CD14-positive monocyte (primary cell): ENCODE data around the gene GRIK4. TPM values are rescaled to one million over a fixed set of nuclear protein-coding genes. Genes with fewer than 3 reads are reported as not detected.
A peak's percentile ranks its signal among the peaks of the same experiment; 100 is the strongest.

Experiments used
- DNase-seq, 3 donors: peaks; one replicate each; pipeline ENCODE4 v3.0.0-alpha.2; 2011 to 2022
- H2AFZ ChIP-seq: 2 replicates; pipeline ENCODE4 v1.6.0; 2012; ENCODE audit warnings: mild to moderate bottlenecking, low read depth, low read length, inconsistent platforms; ENCODE audit not compliant: insufficient read depth, poor library complexity, severe bottlenecking
- H3K27ac ChIP-seq, 2 donors: 1 replicate in 1 of 2; 2 replicates in 1 of 2; pipeline ENCODE4 v1.5.1; 2012 to 2013; ENCODE audit warnings: low read length in 2 of 2, control low read depth in 1 of 2, inconsistent platforms in 1 of 2, low read depth in 1 of 2, mild to moderate bottlenecking in 1 of 2
- H3K27me3 ChIP-seq, 2 donors: one replicate each; pipeline versions ENCODE4 v1.6.0 to v1.6.1; 2011 to 2013; ENCODE audit warnings: low read length in 2 of 2; ENCODE audit not compliant: control insufficient read depth in 2 of 2, insufficient read depth in 2 of 2
- H3K36me3 ChIP-seq, 2 donors: replicated peaks in 1 of 2; 1 replicate in 1 of 2; 2 replicates in 1 of 2; pipeline versions ENCODE4 v1.5.1 to v1.6.1; 2012 to 2013; ENCODE audit warnings: low read length in 2 of 2, control low read depth in 1 of 2, inconsistent platforms in 1 of 2, mild to moderate bottlenecking in 1 of 2; ENCODE audit not compliant: insufficient read depth in 2 of 2, control insufficient read depth in 1 of 2
- H3K4me1 ChIP-seq, 2 donors: 1 replicate in 1 of 2; 2 replicates in 1 of 2; pipeline versions ENCODE4 v1.5.1 to v1.6.1; 2012 to 2013; ENCODE audit warnings: low read length in 2 of 2, control low read depth in 1 of 2, inconsistent platforms in 1 of 2, mild to moderate bottlenecking in 1 of 2, moderate library complexity in 1 of 2; ENCODE audit not compliant: insufficient read depth in 2 of 2, control insufficient read depth in 1 of 2
- H3K4me2 ChIP-seq: replicated peaks from 2 replicates; pipeline ENCODE3; 2012; ENCODE audit warnings: low read length, moderate library complexity, mild to moderate bottlenecking; ENCODE audit not compliant: poor library complexity, severe bottlenecking; ENCODE audit errors: extremely low read depth
- H3K4me3 ChIP-seq, 3 experiments: fragments of 200-600 bp in 1 of 3; sonication (generic) in 1 of 3; replicated peaks in 1 of 3; 1 replicate in 2 of 3; 2 replicates in 1 of 3; pipeline ENCODE4 v1.5.1; 2011 to 2013; ENCODE audit warnings: low read length in 3 of 3, mild to moderate bottlenecking in 3 of 3, control low read depth in 2 of 3, low read depth in 2 of 3, inconsistent platforms in 1 of 3, moderate library complexity in 1 of 3
- H3K79me2 ChIP-seq: 2 replicates; pipeline ENCODE4 v1.6.0; 2012; ENCODE audit warnings: mild to moderate bottlenecking, control low read depth, inconsistent platforms, low read length, moderate library complexity; ENCODE audit not compliant: insufficient read depth
- H3K9ac ChIP-seq: 2 replicates; pipeline ENCODE4 v1.6.0; 2017; ENCODE audit warnings: low read length, mild to moderate bottlenecking; ENCODE audit not compliant: insufficient read depth, poor library complexity, severe bottlenecking
- H3K9me3 ChIP-seq, 2 donors: replicated peaks in 1 of 2; 1 replicate in 1 of 2; 2 replicates in 1 of 2; pipeline versions ENCODE4 v1.5.1 to v1.6.1; 2012 to 2013; ENCODE audit warnings: low read length in 2 of 2, control low read depth in 1 of 2; ENCODE audit not compliant: control insufficient read depth in 1 of 2, insufficient read depth in 1 of 2
- H4K20me1 ChIP-seq: 2 replicates; pipeline ENCODE4 v1.6.0; 2012; ENCODE audit warnings: mild to moderate bottlenecking, low read length, control low read depth, moderate library complexity; ENCODE audit not compliant: insufficient read depth
- H3K27ac Mint-ChIP-seq, 7 donors: one replicate each; pipeline ENCODE4 v1.8.0; 2020; ENCODE audit warnings: mild to moderate bottlenecking in 7 of 7, mixed read lengths in 7 of 7, moderate library complexity in 6 of 7, inconsistent platforms in 2 of 7
- H3K27me3 Mint-ChIP-seq, 3 donors: one replicate each; pipeline ENCODE4 v1.8.0; 2021 to 2022; ENCODE audit warnings: low read depth in 3 of 3, mild to moderate bottlenecking in 3 of 3, mixed read lengths in 3 of 3, moderate library complexity in 3 of 3, inconsistent platforms in 1 of 3
- H3K36me3 Mint-ChIP-seq, 2 donors: one replicate each; pipeline ENCODE4 v1.8.0; 2020; ENCODE audit warnings: mixed read lengths in 2 of 2, inconsistent platforms in 1 of 2, mild to moderate bottlenecking in 1 of 2
- H3K4me1 Mint-ChIP-seq: one replicate; pipeline ENCODE4 v1.8.0; 2020; ENCODE audit warnings: mild to moderate bottlenecking, mixed read lengths
- H3K4me3 Mint-ChIP-seq, 2 donors: one replicate each; pipeline ENCODE4 v1.8.0; 2020; ENCODE audit warnings: mild to moderate bottlenecking in 2 of 2, mixed read lengths in 2 of 2, moderate library complexity in 1 of 2
- H3K9me3 Mint-ChIP-seq, 7 donors: one replicate each; pipeline ENCODE4 v1.8.0; 2020 to 2022; ENCODE audit warnings: mixed read lengths in 7 of 7, mild to moderate bottlenecking in 6 of 7, moderate library complexity in 6 of 7, inconsistent platforms in 2 of 7
- WGBS: methylation state at CpG from one replicate; pipeline ENCODE4 v1.1.5; 2013; ENCODE audit warnings: missing lambda C conversion rate; ENCODE audit not compliant: insufficient coverage; 5-methylcytosine and 5-hydroxymethylcytosine counted together
- intact Hi-C, 2 donors: fragments of 100-400 bp; cut with micrococcal nuclease; formaldehyde crosslinking; loops; one replicate each; pipeline versions ENCODE4 v1.15.0 to v1.15.1; 2023
- polyA plus RNA-seq, 3 donors: library from polyadenylated mRNA; depleted of rRNA in 1 of 3; unstranded in 2 of 3; stranded (reverse) in 1 of 3; fragments of 300-500 nt in 2 of 3; fragments of >200 nt in 1 of 3; fragmentation: Illumina TruSeq in 2 of 3; gene quantifications; 1 replicate in 2 of 3; 2 replicates in 1 of 3; pipeline ENCODE4 v1.2.3, GENCODE V29; 2012 to 2021
- TF ChIP-seq, protein P1 (sequence below): fragments of 200-600 bp; IDR thresholded peaks from one replicate; pipeline ENCODE4 v1.8.0; 2022; ENCODE audit warnings: antibody characterized with exemption, mild to moderate bottlenecking

GRIK4 gene
- polyA plus RNA-seq, 3 donors = not detected

GRCh38 chr11:120908461-120909181 lies 397.1 kb downstream of the GRIK4 start:
- intact Hi-C loops = no loop called here
- Histone ChIP-seq H3K36me3 (no peaks in the 10 kb centered on the region), H3K4me2 (no peak overlapping the region), H3K9me3 (no peaks in the 10 kb centered on the region), H3K4me3 (no peak overlapping the region), H3K27me3 (no peaks in the 10 kb centered on the region), H4K20me1 (no peaks in the 10 kb centered on the region), H3K4me1 (peaks cover 0 to 8% of the 10 kb centered on the region in 2 donors), H2AFZ (no peak overlapping the region), H3K9ac (no peak overlapping the region), H3K27ac (no peak overlapping the region), H3K79me2 (no peaks in the 10 kb centered on the region)
- H3K4me1 Mint-ChIP-seq = peaks cover 10% of the 10 kb centered on the region
- H3K4me3 Mint-ChIP-seq = no peak overlapping the region
- H3K27ac Mint-ChIP-seq = peak overlapping the region in 2 of 7 donors; percentile 2 to 4
- peak in 1 of 3 donors; percentile 12 for DNase-seq
- H3K9me3 Mint-ChIP-seq = no peaks in the 10 kb centered on the region
- WGBS = 31% methylated on average over 7 of the region's 9 CpGs
- TF ChIP-seq, protein P1, sequence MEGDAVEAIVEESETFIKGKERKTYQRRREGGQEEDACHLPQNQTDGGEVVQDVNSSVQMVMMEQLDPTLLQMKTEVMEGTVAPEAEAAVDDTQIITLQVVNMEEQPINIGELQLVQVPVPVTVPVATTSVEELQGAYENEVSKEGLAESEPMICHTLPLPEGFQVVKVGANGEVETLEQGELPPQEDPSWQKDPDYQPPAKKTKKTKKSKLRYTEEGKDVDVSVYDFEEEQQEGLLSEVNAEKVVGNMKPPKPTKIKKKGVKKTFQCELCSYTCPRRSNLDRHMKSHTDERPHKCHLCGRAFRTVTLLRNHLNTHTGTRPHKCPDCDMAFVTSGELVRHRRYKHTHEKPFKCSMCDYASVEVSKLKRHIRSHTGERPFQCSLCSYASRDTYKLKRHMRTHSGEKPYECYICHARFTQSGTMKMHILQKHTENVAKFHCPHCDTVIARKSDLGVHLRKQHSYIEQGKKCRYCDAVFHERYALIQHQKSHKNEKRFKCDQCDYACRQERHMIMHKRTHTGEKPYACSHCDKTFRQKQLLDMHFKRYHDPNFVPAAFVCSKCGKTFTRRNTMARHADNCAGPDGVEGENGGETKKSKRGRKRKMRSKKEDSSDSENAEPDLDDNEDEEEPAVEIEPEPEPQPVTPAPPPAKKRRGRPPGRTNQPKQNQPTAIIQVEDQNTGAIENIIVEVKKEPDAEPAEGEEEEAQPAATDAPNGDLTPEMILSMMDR = no peak
- H3K36me3 Mint-ChIP-seq = no peaks in the 10 kb centered on the region
- peaks cover 1 to 5% (median 4%) of the 10 kb centered on the region in 3 donors for H3K27me3 Mint-ChIP-seq

- Histone ChIP-seq H3K27me3 (no peaks in the 10 kb centered on the region), H3K9me3 (no peaks in the 10 kb centered on the region), H2AFZ (no peak overlapping the region), H3K79me2 (no peaks in the 10 kb centered on the region), H3K27ac (no peak overlapping the region), H4K20me1 (no peaks in the 10 kb centered on the region), H3K4me3 (no peak overlapping the region), H3K4me2 (no peak overlapping the region), H3K9ac (no peak overlapping the region), H3K4me1 (peaks cover 0 to 6% of the 10 kb centered on the region in 2 donors), H3K36me3 (no peaks in the 10 kb centered on the region)
- H3K4me1 Mint-ChIP-seq = peaks cover 10% of the 10 kb centered on the region
- TF ChIP-seq, protein P1 = no peak
- no peak overlapping the region for H3K27ac Mint-ChIP-seq
- no peak overlapping the region for H3K4me3 Mint-ChIP-seq
- 100% methylated on average over 4 of the region's 5 CpGs for WGBS
- H3K36me3 Mint-ChIP-seq = no peaks in the 10 kb centered on the region
- no peaks in the 10 kb centered on the region for H3K9me3 Mint-ChIP-seq
- peaks cover 5 to 8% (median 7%) of the 10 kb centered on the region in 3 donors for H3K27me3 Mint-ChIP-seq
- DNase-seq = no peak
- intact Hi-C loops = no loop called here
Observed at GRCh38 chr11:120909676-120910416, 398.3 kb downstream of the GRIK4 start.
